Endothelial cell of umbilical vein (primary cell): ENCODE data around the gene AIG1.

ENCODE experiments used
- CTCF ChIP-seq, 2 donors: IDR thresholded peaks; 1 replicate in 1 of 2; 2 replicates in 1 of 2; pipeline ENCODE4 v1.5.1; 2011; ENCODE audit warnings: low read length in 2 of 2, mild to moderate bottlenecking in 2 of 2, moderate library complexity in 2 of 2, control low read depth in 1 of 2, inconsistent platforms in 1 of 2, low read depth in 1 of 2; ENCODE audit not compliant: insufficient read depth in 1 of 2; ENCODE audit errors: extremely low read depth in 1 of 2
- EZH2 ChIP-seq: IDR thresholded peaks from 2 replicates; pipeline ENCODE4 v1.6.1; 2012; ENCODE audit warnings: borderline replicate concordance, low read depth, mild to moderate bottlenecking, moderate library complexity, low read length, inconsistent platforms; ENCODE audit not compliant: severe bottlenecking
- POLR2A ChIP-seq: IDR thresholded peaks from 2 replicates; pipeline ENCODE4 v1.6.1; 2012; ENCODE audit warnings: low read depth, mild to moderate bottlenecking, control low read depth, low read length

- TF ChIP-seq POLR2A (no peak), CTCF (IDR thresholded peaks at IDR 0.05; ENCODE audit: extremely low read depth in 1 of 2, insufficient read depth in 1 of 2, low read depth in 1 of 2, low read length in 2 of 2) (no peak), EZH2 (no peak)
Measured at GRCh38 chr6:143179096-143179495, 118.4 kb downstream of the AIG1 start.
